ENCODE measurements around the gene NR1D1.

Gene NR1D1

GRCh38 chr17:40062329-40063186 lies 37.8 kb downstream of the NR1D1 start, which contains the start of gene THRA:
THRA (plus strand) TSS chr17:40062965; CDS start chr17:40074489, 11,524 bp downstream.
- DNase-seq (ENCODE audit: low spot score) = peak; percentile 87

- DNase-seq (ENCODE audit: low spot score) = peak; percentile 54
These were observed 38.8 kb downstream of the NR1D1 start for GRCh38 chr17:40061609-40062038.

GRCh38 chr17:40060887-40061608 lies 39.3 kb downstream of the NR1D1 start:
- DNase-seq (ENCODE audit: low spot score) = peak; percentile 54

GRCh38 chr17:40059729-40060475 lies 40.5 kb downstream of the NR1D1 start:
- peak; percentile 39 for DNase-seq (ENCODE audit: low spot score)

- DNase-seq (ENCODE audit: low spot score) = no peak
These were observed 41.5 kb downstream of the NR1D1 start for GRCh38 chr17:40058865-40059264.

GRCh38 chr17:40058186-40058784 lies 42.1 kb downstream of the NR1D1 start:
- peak; percentile 46 for DNase-seq (ENCODE audit: low spot score)

GRCh38 chr17:40056379-40057015 lies 43.9 kb downstream of the NR1D1 start:
- peak; percentile 43 for DNase-seq (ENCODE audit: low spot score)
